ENCODE data around the gene SRC.

- TF ChIP-seq GATA3 (IDR thresholded peaks at IDR 0.05; ENCODE audit: low read depth, low read length) (no peak), GATA2 (IDR thresholded peaks at IDR 0.05; ENCODE audit: low read depth, low read length) (no peak)
Measured at GRCh38 chr20:37326666-37327065, 19.3 kb upstream of the SRC start.

Data from SH-SY5Y (cell line).